ENCODE results near the gene LIPG.
"Not testable (repeated sequence)": the region's sequence is repeated elsewhere in the genome, so short reads cannot be mapped to it uniquely, and the experiment has no call there.

Gene LIPG

GRCh38 chr18:49561289-49562193 is at the start of gene LIPG:
Gene LIPG (plus strand): TSS chr18:49562057. CDS start chr18:49562309, 252 bp downstream.
- no peak for DNase-seq (ENCODE audit: low spot score)

GRCh38 chr18:49512876-49513275 is 49.0 kb upstream of the LIPG start:
- DNase-seq (ENCODE audit: low spot score), result not testable (repeated sequence)

GRCh38 chr18:49514577-49514976 is 47.3 kb upstream of the LIPG start:
- DNase-seq (ENCODE audit: low spot score), result no peak

- not testable (repeated sequence) for DNase-seq (ENCODE audit: low spot score)
Measured at GRCh38 chr18:49515003-49515402, 46.9 kb upstream of the LIPG start.

- DNase-seq (ENCODE audit: low spot score), result no peak
Measured at GRCh38 chr18:49515516-49515915, 46.3 kb upstream of the LIPG start.

- DNase-seq (ENCODE audit: low spot score), result no peak
Measured at GRCh38 chr18:49517483-49517882, 44.4 kb upstream of the LIPG start.

GRCh38 chr18:49519101-49519971 is 42.5 kb upstream of the LIPG start:
- no peak for DNase-seq (ENCODE audit: low spot score)

- no peak for DNase-seq (ENCODE audit: low spot score)
Measured at GRCh38 chr18:49520661-49521145, 41.2 kb upstream of the LIPG start.

- DNase-seq (ENCODE audit: low spot score), result no peak
Measured at GRCh38 chr18:49521216-49521835, 40.5 kb upstream of the LIPG start.

- DNase-seq (ENCODE audit: low spot score), result not testable (repeated sequence)
Measured at GRCh38 chr18:49523580-49524093, 38.2 kb upstream of the LIPG start.

- no peak for DNase-seq (ENCODE audit: low spot score)
Measured at GRCh38 chr18:49524349-49524748, 37.5 kb upstream of the LIPG start.

- DNase-seq (ENCODE audit: low spot score), result no peak
Measured at GRCh38 chr18:49524951-49525350, 36.9 kb upstream of the LIPG start.

GRCh38 chr18:49525981-49526380 is 35.9 kb upstream of the LIPG start:
- no peak for DNase-seq (ENCODE audit: low spot score)

GRCh38 chr18:49527631-49528327 is 34.1 kb upstream of the LIPG start:
- no peak for DNase-seq (ENCODE audit: low spot score)

GRCh38 chr18:49529596-49529995 is 32.3 kb upstream of the LIPG start:
- DNase-seq (ENCODE audit: low spot score), result no peak

GRCh38 chr18:49531678-49532153 is 30.1 kb upstream of the LIPG start:
- DNase-seq (ENCODE audit: low spot score), result no peak

- no peak for DNase-seq (ENCODE audit: low spot score)
Measured at GRCh38 chr18:49534846-49535601, 26.8 kb upstream of the LIPG start.

GRCh38 chr18:49537232-49537896 is 24.5 kb upstream of the LIPG start:
- no peak for DNase-seq (ENCODE audit: low spot score)

GRCh38 chr18:49544362-49544761 is 17.5 kb upstream of the LIPG start:
- DNase-seq (ENCODE audit: low spot score), result no peak

- no peak for DNase-seq (ENCODE audit: low spot score)
Measured at GRCh38 chr18:49546278-49546677, 15.6 kb upstream of the LIPG start.
